Measurements from ENCODE around the gene SDF2.

- TF ChIP-seq SMAD3 (CRISPR knock-in tag; conservative IDR thresholded peaks at IDR 0.05) (no peak), MAX (CRISPR knock-in tag; IDR thresholded peaks at IDR 0.05) (no peak), RBM39 (optimal IDR thresholded peaks at IDR 0.05; ENCODE audit: low read depth, low read length) (no peak), NRF1 (conservative IDR thresholded peaks at IDR 0.05 in 1 of 2, IDR thresholded peaks at IDR 0.05 in 1 of 2) (no peak), ZNF280B (CRISPR knock-in tag; IDR thresholded peaks at IDR 0.05) (no peak), GABPA (tag; conservative IDR thresholded peaks at IDR 0.05; ENCODE audit: low read depth) (no peak), JUND (IDR thresholded peaks at IDR 0.05; ENCODE audit: borderline replicate concordance, low read depth, low read length) (no peak), JUND (tag; IDR thresholded peaks at IDR 0.05; ENCODE audit: borderline replicate concordance, low read depth, low read length) (no peak), SAP30 (IDR thresholded peaks at IDR 0.05; ENCODE audit: borderline replicate concordance, insufficient read depth, low read depth, low read length, poor library complexity, severe bottlenecking) (no peak), YY1 (IDR thresholded peaks at IDR 0.05; ENCODE audit: borderline replicate concordance in 1 of 3, control insufficient read depth in 1 of 3, extremely low read depth in 1 of 3, insufficient read depth in 3 of 3, insufficient read length in 1 of 3, insufficient replicate concordance in 2 of 3, low read depth in 1 of 3, low read length in 2 of 3) (no peak), FOXM1 (IDR thresholded peaks at IDR 0.05; ENCODE audit: low read depth) (no peak), FOXM1 (CRISPR knock-in tag; IDR thresholded peaks at IDR 0.05; ENCODE audit: low read depth) (no peak), E2F6 (IDR thresholded peaks at IDR 0.05; ENCODE audit: borderline replicate concordance in 1 of 2, extremely low read depth in 1 of 2, insufficient read depth in 1 of 2, insufficient read length in 1 of 2, low read depth in 1 of 2, low read length in 1 of 2, poor library complexity in 1 of 2, severe bottlenecking in 1 of 2) (no peak), AFF4 (CRISPR knock-in tag; IDR thresholded peaks at IDR 0.05) (no peak), CTCF (IDR thresholded peaks at IDR 0.05 in 2 of 3, conservative IDR thresholded peaks at IDR 0.05 in 1 of 3; ENCODE audit: insufficient read depth in 2 of 3, low read depth in 1 of 3, low read length in 3 of 3) (no peak)
Observed at GRCh38 chr17:28669918-28670317, 8.2 kb upstream of the SDF2 start.
